IgD-negative memory B cell (primary cell): ENCODE data around the gene USP4. TPM values are rescaled to one million over a fixed set of nuclear protein-coding genes. Genes with fewer than 3 reads are reported as not detected.
"Not testable (repeated sequence)": the region's sequence is repeated elsewhere in the genome, so short reads cannot be mapped to it uniquely, and the experiment has no call there.

Source experiments
- H3K27ac Mint-ChIP-seq, 3 donors: one replicate each; pipeline ENCODE4 v1.8.0; 2020 to 2022; ENCODE audit warnings: mild to moderate bottlenecking in 3 of 3, mixed read lengths in 3 of 3, moderate library complexity in 1 of 3
- H3K27me3 Mint-ChIP-seq: one replicate; pipeline ENCODE4 v1.8.0; 2021; ENCODE audit warnings: mixed read lengths
- H3K36me3 Mint-ChIP-seq: one replicate; pipeline ENCODE4 v1.8.0; 2020; ENCODE audit warnings: mild to moderate bottlenecking, mixed read lengths
- H3K4me1 Mint-ChIP-seq, 3 donors: one replicate each; pipeline ENCODE4 v1.8.0; 2020 to 2022; ENCODE audit warnings: mixed read lengths in 3 of 3, mild to moderate bottlenecking in 1 of 3
- H3K4me3 Mint-ChIP-seq, 4 donors: one replicate each; pipeline ENCODE4 v1.8.0; 2020 to 2022; ENCODE audit warnings: mild to moderate bottlenecking in 4 of 4, mixed read lengths in 4 of 4, moderate library complexity in 3 of 4
- H3K9me3 Mint-ChIP-seq, 3 donors: one replicate each; pipeline ENCODE4 v1.8.0; 2020 to 2021; ENCODE audit warnings: mixed read lengths in 3 of 3, mild to moderate bottlenecking in 1 of 3
- polyA plus RNA-seq: library from polyadenylated mRNA; unstranded; fragments of 300-500 nt; fragmentation: Illumina TruSeq; gene quantifications from one replicate; pipeline ENCODE4 v1.2.3, GENCODE V29; 2021

USP4 gene
- polyA plus RNA-seq, 1 donor from 2014 or later, result 55.0 TPM

- Mint-ChIP-seq H3K36me3 (no peaks in the 10 kb centered on the region), H3K27me3 (no peaks in the 10 kb centered on the region), H3K9me3 (no peaks in the 10 kb centered on the region), H3K4me3 (no peak overlapping the region), H3K27ac (no peak overlapping the region), H3K4me1 (peaks cover 0 to 2% (median 0%) of the 10 kb centered on the region in 3 donors)
Measured at GRCh38 chr3:49263159-49263889, 76.5 kb downstream of the USP4 start.

GRCh38 chr3:49260806-49261324 is 79.0 kb downstream of the USP4 start:
- Mint-ChIP-seq H3K4me3 (no peak overlapping the region), H3K9me3 (no peaks in the 10 kb centered on the region), H3K27ac (no peak overlapping the region), H3K27me3 (peaks cover 1% of the 10 kb centered on the region), H3K36me3 (no peaks in the 10 kb centered on the region), H3K4me1 (peaks cover 0 to 2% (median 0%) of the 10 kb centered on the region in 3 donors)

- H3K4me1 Mint-ChIP-seq, result peaks cover 0 to 2% (median 0%) of the 10 kb centered on the region in 3 donors
- peaks cover 1% of the 10 kb centered on the region for H3K27me3 Mint-ChIP-seq
- peaks cover 1% of the 10 kb centered on the region for H3K36me3 Mint-ChIP-seq
- H3K9me3 Mint-ChIP-seq, result no peaks in the 10 kb centered on the region
- H3K4me3 Mint-ChIP-seq, result no peak overlapping the region
- no peak overlapping the region for H3K27ac Mint-ChIP-seq
Measured at GRCh38 chr3:49257187-49257586, 82.7 kb downstream of the USP4 start.

- peaks cover 1% of the 10 kb centered on the region for H3K36me3 Mint-ChIP-seq
- H3K9me3 Mint-ChIP-seq, result no peaks in the 10 kb centered on the region
- H3K27me3 Mint-ChIP-seq, result peaks cover 1% of the 10 kb centered on the region
- H3K4me3 Mint-ChIP-seq, result no peak overlapping the region
- H3K27ac Mint-ChIP-seq, result no peak overlapping the region
- H3K4me1 Mint-ChIP-seq, result no peaks in the 10 kb centered on the region
Measured at GRCh38 chr3:49255718-49256511, 83.9 kb downstream of the USP4 start.

GRCh38 chr3:49255112-49255511 is 84.7 kb downstream of the USP4 start:
- peak overlapping the region in 1 of 3 donors; percentile 60 for H3K27ac Mint-ChIP-seq

GRCh38 chr3:49253512-49253911 is 86.3 kb downstream of the USP4 start:
- Mint-ChIP-seq H3K9me3 (no peaks in the 10 kb centered on the region), H3K27me3 (peaks cover 1% of the 10 kb centered on the region), H3K4me1 (peaks cover 0 to 5% (median 0%) of the 10 kb centered on the region in 3 donors), H3K4me3 (no peak overlapping the region), H3K27ac (no peak overlapping the region), H3K36me3 (peaks cover 3% of the 10 kb centered on the region)

More at GRCh38 chr3:49255112-49255511, 84.7 kb downstream of the USP4 start:
- peaks cover 1% of the 10 kb centered on the region for H3K27me3 Mint-ChIP-seq
- H3K36me3 Mint-ChIP-seq, result peaks cover 1% of the 10 kb centered on the region
- H3K4me1 Mint-ChIP-seq, result no peaks in the 10 kb centered on the region
- H3K4me3 Mint-ChIP-seq, result no peak overlapping the region
- H3K9me3 Mint-ChIP-seq, result no peaks in the 10 kb centered on the region

- Mint-ChIP-seq H3K27me3 (no peaks in the 10 kb centered on the region), H3K9me3 (no peaks in the 10 kb centered on the region), H3K4me3 (no peak overlapping the region), H3K36me3 (peaks cover 2% of the 10 kb centered on the region), H3K4me1 (peaks cover 0 to 5% (median 0%) of the 10 kb centered on the region in 3 donors), H3K27ac (no peak overlapping the region)
Measured at GRCh38 chr3:49248840-49249227, 91.0 kb downstream of the USP4 start.

GRCh38 chr3:49244581-49245205 is 95.2 kb downstream of the USP4 start:
- Mint-ChIP-seq H3K4me3 (no peak overlapping the region), H3K27ac (no peak overlapping the region), H3K36me3 (no peaks in the 10 kb centered on the region), H3K27me3 (no peaks in the 10 kb centered on the region), H3K9me3 (no peaks in the 10 kb centered on the region), H3K4me1 (peaks cover 0 to 5% (median 0%) of the 10 kb centered on the region in 3 donors)

- not testable (repeated sequence) for H3K4me3 Mint-ChIP-seq, H3K27me3 Mint-ChIP-seq, H3K36me3 Mint-ChIP-seq, H3K27ac Mint-ChIP-seq, H3K9me3 Mint-ChIP-seq, H3K4me1 Mint-ChIP-seq
Measured at GRCh38 chr3:49240091-49240490, 99.8 kb downstream of the USP4 start.

GRCh38 chr3:49238274-49239127 is 101.4 kb downstream of the USP4 start:
- Mint-ChIP-seq H3K36me3 (no peaks in the 10 kb centered on the region), H3K27ac (peak overlapping the region in 2 of 3 donors; percentile 31 to 69), H3K4me1 (peaks cover 0 to 6% (median 2%) of the 10 kb centered on the region in 3 donors), H3K4me3 (peak overlapping the region in 1 of 4 donors; percentile 14), H3K9me3 (peaks cover 3 to 8% (median 6%) of the 10 kb centered on the region in 3 donors), H3K27me3 (no peaks in the 10 kb centered on the region)

- Mint-ChIP-seq H3K4me3 (no peak overlapping the region), H3K9me3 (peaks cover 9 to 17% (median 9%) of the 10 kb centered on the region in 3 donors), H3K36me3 (peaks cover 4% of the 10 kb centered on the region), H3K27me3 (no peaks in the 10 kb centered on the region), H3K27ac (no peak overlapping the region), H3K4me1 (peaks cover 0 to 6% (median 2%) of the 10 kb centered on the region in 3 donors)
Measured at GRCh38 chr3:49237344-49237743, 102.5 kb downstream of the USP4 start.

GRCh38 chr3:49236226-49236625 is 103.6 kb downstream of the USP4 start:
- peaks cover 0 to 6% (median 2%) of the 10 kb centered on the region in 3 donors for H3K4me1 Mint-ChIP-seq
- H3K27ac Mint-ChIP-seq, result no peak overlapping the region
- peaks cover 3% of the 10 kb centered on the region for H3K27me3 Mint-ChIP-seq
- peaks cover 4% of the 10 kb centered on the region for H3K36me3 Mint-ChIP-seq
- H3K9me3 Mint-ChIP-seq, result peaks cover 14 to 23% (median 15%) of the 10 kb centered on the region in 3 donors
- no peak overlapping the region for H3K4me3 Mint-ChIP-seq

GRCh38 chr3:49228817-49229216 is 111.0 kb downstream of the USP4 start:
- not testable (repeated sequence) for H3K27ac Mint-ChIP-seq, H3K36me3 Mint-ChIP-seq, H3K27me3 Mint-ChIP-seq, H3K4me1 Mint-ChIP-seq, H3K4me3 Mint-ChIP-seq
- peaks cover 16 to 43% (median 43%) of the 10 kb centered on the region in 3 donors for H3K9me3 Mint-ChIP-seq
